GM19395 (cell line): ENCODE data around the gene CYP27B1.

Experiments
- ATAC-seq: cut with Tn5 transposase; IDR thresholded peaks from one replicate; pipeline ENCODE4 v1.9.1; 2021; ENCODE audit warnings: mild to moderate bottlenecking, moderate library complexity; ENCODE audit not compliant: unreplicated experiment

Gene CYP27B1

DNA sequence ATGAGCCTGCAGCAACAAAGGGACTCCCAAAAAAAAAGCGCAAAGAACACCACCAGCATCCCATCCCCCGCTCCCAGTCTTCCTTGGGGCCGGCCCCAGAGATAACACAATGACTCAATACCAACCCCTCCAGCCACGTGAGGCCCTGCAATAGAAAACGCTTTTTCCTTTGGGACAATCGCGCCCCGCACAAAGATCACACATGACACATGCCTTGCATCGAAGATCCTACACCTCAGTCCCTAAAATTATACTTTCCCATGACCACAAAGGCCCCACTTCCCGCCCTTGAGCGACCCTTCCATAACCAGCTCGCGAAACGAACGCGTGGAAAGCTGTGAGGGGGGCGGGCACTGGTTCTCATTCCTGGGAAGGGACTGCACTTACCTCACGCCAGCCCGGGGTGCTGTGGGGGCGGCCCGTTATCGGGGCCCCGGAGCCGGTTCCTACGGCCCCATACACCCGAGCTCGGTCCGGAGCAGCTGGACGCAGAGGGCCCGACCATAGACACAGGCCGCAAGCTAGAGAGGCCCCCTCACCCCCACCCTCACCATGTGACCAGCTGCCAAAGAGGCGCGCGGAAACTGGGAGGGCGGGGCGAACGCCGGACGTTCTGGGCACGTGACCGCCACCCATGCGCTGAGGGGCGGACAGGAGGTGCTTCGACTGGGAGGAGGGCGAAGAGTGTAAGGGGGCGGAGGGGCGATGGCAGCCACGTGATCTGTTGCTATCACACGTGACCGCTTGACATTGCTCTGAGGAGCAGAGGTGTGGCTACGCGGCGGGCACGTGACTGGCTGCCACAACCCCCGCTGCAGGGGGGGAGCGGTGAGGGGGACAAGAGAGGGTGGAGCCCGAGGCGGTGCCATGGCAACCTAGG lies 14.8 kb downstream of the CYP27B1 start, which contains the start of gene CDK4:
Gene CDK4 (minus strand): TSS at position 523 of the 880 bp plus-strand sequence. CDS start 593 bp downstream, outside the sequence.
- ATAC-seq, result peak; percentile 73

DNA sequence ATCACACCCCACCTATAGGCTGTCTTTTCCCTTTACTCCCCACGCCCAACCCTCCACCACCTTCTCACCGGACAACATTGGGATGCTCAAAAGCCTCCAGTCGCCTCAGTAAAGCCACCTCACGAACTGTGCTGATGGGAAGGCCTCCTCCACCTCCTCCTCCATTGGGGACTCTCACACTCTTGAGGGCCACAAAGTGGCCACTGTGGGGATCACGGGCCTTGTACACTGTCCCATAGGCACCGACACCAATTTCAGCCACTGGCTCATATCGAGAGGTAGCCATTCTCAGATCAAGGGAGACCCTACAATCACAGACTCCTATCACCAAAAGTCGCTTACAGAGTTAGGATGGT lies 15.5 kb downstream of the CYP27B1 start:
- no peak for ATAC-seq

DNA sequence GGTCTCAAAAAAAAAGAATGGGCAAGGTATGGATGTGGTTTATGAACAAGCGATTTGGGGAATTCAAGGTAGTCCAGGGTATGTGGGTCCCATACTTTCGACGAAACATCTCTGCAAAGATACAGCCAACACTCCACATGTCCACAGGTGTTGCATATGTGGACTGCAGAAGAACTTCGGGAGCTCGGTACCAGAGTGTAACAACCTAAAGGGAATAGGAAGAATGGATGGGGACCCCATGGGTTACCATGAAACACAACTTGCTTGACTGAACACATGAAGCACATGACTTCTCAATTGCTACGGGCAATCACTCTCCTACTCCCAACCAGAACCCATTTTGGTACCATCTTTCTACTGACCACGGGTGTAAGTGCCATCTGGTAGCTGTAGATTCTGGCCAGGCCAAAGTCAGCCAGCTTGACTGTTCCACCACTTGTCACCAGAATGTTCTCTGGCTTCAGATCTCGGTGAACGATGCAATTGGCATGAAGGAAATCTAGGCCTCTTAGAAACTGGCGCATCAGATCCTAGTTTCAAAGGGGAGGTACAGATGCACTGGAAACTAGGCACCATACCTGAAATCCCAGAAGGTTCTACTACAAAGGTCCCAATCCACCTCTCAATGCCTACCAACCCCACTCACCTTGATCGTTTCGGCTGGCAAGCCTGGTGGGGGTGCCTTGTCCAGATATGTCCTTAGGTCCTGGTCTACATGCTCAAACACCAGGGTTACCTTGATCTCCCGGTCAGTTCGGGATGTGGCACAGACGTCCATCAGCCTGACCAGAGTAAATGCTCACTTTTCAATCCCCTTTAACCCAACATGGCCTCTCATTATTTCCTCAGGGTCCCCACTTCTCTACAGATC lies 16.1 kb downstream of the CYP27B1 start:
- no peak for ATAC-seq

DNA sequence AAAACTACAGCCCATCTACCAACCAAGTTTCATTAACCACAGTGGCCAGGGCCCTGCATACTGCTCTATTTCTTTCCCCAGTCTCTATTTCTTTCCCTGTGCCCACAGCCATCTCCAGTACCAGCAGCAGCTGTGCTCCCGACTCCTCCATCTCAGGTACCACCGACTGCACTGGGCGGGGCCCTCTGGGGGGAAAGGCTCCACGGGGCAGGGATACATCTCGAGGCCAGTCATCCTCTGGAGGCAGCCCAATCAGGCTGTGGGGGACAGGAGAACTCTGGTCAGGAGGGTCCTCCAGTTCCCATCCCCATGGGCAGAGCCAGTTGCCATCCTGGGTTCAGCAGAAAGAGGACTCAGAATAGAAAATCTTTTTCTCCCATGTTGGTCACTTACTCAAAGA lies 17.8 kb downstream of the CYP27B1 start:
- no peak for ATAC-seq

DNA sequence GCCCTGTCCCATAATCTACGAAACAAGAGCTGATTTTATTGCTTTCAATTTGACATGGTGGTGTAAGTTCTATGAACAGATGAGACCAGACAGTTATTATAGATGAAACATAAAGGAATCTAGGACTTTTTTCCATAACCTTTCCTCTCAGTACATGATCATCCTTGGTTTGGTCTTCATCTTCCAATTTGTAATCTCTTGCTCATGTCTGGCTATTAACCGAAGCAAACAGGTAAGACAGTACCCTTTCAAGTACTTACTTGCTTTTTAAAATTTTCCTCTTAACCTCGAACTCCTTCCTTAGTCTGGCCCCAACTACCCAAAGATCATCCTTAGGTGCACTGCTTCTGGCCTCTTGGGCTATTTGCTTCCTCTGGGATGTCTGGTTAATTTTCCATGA lies 20.9 kb downstream of the CYP27B1 start:
- no peak for ATAC-seq

DNA sequence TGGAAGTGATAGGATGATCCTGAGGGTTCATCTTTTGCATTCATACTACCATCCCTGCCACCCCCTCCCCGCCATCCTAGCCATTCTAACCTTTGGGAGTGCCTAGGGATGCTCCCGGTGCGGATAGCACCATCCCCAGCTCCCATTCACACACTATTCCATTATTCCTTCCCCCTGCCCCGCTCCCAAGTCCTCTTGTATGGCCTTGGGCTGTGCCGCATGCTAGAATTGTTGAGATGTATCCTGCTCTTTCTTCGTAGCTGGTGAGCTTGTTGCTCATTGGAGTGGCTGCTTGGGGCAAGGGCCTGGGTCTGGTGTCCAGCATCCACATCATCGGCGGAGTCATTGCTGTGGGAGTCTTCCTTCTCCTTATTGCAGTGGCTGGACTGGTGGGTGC lies 21.4 kb downstream of the CYP27B1 start:
- no peak for ATAC-seq

DNA sequence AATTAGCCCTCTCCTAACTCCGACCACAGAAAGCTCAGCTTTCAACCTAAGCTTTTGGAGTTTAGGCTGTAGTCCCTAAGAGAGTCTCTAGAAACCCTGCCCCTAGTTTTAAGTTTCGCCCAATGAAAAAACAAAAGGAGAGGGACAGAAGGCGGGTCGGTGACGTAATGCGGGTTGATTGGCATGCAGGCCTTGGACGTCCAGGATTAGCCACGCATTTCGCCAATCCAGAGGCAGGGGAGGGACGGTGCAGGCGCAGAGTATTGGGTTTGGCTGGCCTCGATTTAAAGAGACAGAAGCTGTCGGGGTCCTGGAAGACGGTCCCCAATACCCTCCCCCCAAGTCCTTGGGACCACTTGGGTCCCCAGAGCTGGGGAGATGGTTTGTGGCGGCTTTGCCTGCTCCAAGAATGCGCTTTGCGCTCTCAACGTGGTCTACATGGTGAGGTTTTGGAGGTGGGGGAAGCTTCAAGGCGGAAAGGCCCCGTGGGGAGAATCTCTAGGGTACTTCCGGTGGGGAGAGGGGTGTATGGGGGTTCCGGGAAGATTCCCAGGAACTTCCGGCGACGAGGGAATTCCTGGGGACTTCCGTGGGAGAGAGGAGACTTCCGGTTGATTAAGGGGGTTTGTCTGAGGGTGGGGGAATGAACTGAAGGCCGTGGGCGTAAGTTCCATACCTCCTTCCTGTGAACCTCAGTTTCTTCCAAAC lies 21.9 kb downstream of the CYP27B1 start, which contains the start of gene TSPAN31:
Gene TSPAN31 (plus strand): TSS at position 263 of the 708 bp plus-strand sequence. CDS start 116 bp downstream, at position 379.
- peak; percentile 85 for ATAC-seq

DNA sequence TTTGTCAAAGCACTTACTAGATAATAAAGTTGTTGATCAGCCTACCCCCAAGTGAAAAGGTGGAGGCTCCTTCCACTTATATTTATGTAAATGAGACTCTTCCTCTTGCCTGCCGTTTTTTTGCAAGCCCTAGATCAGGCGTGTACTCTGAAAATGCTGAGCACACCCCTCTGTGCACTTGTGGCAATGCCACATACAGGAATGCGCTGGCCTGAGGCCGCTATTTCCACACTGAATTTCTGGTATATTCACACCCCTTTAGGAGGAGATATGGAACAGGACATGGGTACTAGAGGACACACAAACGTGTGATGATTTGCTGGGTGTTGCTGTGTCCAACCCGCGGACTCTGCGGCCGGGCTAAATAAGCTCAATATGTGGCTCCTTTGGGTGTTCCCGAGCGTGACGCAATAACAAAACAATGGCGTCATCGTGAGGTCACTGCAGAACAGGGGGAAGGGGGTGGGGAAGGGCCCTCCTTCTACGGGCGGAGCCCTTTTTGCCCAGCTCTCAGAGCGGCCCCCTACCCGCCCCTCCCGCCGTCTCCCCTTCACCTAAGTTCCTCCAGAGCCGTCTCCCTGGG lies 22.6 kb downstream of the CYP27B1 start:
- peak; percentile 34 for ATAC-seq

DNA sequence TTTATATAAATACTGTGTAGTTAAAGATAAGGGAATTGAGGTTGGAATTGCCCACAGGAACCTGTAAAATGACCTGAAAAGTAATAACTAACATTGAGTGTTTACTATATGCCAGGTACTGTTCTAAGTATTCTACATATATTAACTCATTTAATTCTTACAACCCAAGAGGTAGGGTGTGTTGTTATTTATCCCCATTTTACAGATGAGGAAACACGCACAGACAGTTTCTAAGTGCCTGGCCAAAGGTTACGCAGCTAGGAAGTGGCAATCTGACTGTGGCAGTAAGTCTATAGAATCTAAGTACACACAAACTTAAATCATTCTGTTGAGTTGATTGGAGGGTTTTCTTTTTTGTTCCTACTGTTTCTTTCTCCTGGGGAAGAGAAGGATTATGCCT lies 23.1 kb downstream of the CYP27B1 start:
- ATAC-seq, result no peak

DNA sequence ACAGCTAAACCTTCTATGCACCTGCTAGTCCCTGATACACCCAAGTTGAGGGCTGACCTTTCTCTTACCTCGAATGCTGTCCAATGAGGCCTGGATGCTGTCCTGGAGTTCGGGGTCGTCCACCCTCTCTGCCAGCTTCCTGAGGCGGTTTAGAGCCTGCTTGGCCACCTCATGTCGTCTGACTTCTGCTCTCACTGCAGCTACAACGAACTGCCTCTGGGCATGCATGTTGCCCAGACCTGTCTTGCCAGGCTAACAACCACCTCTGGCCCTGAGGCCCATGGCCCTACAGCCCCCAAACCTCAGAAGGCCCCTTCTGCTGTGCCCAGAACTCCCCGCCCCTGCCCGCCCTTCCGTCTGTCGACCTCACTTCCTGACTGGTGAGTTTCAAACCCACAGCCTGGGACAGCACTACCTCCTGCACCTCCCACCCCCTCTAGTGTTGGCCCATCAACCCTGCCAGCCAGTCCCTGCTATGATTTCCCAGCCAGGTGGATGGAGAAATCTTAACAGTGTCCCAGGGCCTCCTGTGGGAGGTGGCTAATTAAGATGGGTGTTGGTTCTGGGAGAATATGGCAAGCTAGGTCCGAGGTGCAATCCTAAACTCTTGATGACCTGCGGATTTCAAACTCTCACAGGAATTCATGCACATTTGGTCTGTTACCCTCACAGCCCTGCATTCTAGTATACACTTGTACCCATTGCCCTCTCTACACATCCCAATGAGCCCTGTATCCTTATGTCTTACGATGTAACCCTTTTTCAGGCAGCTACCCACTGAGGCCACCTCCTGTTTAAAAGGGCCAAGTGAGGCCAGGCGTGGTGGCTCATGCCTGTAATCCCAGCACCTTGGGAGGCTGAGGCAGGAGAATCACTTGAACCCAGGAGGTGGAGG lies 24.8 kb downstream of the CYP27B1 start:
- peak; percentile 62 for ATAC-seq

DNA sequence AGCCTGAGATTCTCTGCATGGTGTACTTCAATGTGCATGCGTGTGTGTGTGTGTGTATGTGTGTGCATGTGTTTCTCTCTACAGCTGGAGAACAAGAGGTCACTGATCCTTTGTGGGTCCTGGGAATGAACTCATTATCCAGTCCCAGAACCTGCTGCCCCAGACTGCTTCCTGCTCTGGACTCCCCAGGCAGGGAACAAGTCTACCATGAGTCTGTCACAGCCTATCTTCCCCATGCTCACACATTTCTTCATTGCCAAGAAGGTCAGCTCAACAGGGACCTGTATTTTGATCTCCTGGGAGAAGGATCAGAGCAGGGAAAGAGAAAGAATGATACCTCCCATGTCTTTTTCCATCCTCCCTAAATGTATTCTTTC lies 25.5 kb downstream of the CYP27B1 start:
- no peak for ATAC-seq

DNA sequence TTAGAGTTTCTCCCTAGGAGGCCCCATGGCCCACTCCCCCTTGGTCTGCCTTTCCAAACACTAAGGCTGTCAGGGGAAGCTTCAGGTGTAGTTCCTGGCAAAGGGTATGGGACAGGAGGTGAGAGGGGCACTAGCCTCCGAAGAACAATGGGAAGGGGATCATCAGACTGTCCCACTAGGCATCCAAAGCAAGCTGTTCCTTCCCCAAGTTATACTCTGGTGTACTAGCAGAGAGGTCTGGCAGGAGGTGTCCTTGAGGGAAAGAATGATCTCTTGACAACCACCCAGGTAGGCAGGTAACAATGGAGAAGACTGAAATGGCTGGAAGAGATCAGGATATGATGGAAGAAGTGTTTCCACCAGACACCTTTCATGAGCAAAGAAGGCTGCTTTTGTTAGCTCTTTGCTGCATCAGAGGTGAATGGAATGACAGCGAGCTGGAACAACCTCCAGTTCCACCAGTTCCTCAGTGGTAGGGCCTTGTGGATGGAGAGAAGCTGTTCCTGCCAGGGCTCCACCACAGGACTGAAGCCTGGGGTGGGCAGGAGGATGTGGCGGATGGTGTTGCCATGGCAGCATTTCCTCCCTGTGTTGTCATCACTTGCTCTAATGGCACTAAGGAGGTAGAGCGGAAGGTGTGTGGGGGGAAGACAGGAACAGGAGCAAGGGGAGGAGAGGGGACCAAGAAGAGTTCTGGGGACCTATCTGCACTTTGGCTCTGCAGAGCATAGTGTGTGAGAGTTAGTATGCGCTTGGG lies 26.0 kb downstream of the CYP27B1 start:
- peak; percentile 56 for ATAC-seq

DNA sequence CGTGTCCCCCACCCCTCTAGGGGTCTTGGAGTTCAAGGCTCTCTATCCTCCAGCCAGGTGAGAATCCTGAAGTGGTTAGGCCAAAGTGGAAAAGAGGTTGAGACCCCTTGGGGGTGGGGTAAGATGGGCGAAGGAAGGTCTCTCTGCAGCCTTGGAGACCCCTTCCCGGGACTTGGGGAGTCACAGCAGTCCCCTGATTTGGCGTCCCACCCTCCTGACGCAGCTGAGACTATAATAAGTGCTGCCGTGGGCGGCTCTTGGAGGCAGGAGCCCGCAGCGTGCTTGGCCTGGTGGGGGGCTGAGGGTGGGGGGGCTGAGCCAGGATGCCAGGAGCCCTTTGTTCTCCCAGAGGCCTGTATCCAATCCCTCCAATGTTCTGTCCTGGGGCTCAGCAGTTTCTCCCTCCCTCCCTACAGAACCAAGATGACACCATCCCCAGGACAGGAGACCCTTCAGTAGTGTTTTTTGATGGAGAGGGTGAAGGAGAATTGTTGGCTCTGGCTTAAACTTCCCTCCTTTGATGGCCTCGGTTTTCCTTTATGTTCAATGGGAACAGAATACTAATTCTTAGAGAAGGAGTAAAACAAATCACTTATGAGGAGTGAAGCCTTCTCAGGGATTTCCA lies 26.9 kb downstream of the CYP27B1 start:
- ATAC-seq, result no peak

DNA sequence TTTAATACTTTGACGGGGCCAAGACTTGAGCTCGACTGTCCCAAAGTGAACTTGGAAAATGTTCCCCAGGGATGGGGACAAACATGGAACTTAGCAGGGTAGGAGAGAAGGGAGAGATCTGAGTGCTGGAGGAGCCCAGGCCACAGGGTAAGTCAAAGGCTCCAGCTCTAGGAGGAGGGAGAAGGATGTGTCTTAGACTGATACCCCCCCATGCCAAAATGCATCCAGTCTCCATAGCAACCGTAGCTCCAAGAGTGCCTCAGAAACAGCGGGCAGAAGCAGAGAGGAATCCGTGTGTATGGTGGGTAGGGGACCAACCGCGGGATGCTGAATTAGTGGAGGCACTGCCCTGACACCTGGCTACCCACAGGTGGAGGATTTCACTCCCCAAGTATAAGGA lies 27.5 kb downstream of the CYP27B1 start:
- no peak for ATAC-seq

DNA sequence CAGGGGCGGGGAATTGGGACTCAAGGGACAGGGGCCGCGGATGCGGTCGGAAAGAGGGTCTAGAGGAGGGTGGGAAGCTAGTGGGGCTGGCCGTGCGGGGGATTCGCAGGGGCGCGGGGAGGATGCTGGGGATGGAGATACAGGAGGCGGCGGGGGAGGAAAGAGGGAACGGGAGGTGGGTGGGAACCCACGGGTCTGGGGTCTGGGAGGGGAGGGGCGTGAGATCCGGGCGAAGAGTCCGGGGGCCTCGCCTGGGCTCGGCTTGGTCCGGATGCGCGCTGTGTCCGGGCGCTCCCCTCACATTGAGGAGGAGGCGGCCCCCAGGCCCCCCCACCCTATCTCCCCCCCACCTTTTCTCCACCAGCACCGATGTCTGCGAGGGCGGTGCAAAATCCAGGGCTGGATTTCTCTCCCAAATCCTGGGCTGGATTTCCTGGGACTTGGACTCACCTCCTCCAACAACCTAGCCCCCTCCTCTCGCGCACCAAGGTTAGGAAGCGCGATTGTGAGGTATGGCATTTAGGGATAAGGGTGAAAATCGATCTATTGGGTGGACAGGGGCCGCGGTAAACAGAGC lies 28.1 kb downstream of the CYP27B1 start, which contains the start of gene AGAP2:
Gene AGAP2 (minus strand): TSS at position 82 of the 577 bp plus-strand sequence. CDS start 496 bp downstream, outside the sequence.
- no peak for ATAC-seq

DNA sequence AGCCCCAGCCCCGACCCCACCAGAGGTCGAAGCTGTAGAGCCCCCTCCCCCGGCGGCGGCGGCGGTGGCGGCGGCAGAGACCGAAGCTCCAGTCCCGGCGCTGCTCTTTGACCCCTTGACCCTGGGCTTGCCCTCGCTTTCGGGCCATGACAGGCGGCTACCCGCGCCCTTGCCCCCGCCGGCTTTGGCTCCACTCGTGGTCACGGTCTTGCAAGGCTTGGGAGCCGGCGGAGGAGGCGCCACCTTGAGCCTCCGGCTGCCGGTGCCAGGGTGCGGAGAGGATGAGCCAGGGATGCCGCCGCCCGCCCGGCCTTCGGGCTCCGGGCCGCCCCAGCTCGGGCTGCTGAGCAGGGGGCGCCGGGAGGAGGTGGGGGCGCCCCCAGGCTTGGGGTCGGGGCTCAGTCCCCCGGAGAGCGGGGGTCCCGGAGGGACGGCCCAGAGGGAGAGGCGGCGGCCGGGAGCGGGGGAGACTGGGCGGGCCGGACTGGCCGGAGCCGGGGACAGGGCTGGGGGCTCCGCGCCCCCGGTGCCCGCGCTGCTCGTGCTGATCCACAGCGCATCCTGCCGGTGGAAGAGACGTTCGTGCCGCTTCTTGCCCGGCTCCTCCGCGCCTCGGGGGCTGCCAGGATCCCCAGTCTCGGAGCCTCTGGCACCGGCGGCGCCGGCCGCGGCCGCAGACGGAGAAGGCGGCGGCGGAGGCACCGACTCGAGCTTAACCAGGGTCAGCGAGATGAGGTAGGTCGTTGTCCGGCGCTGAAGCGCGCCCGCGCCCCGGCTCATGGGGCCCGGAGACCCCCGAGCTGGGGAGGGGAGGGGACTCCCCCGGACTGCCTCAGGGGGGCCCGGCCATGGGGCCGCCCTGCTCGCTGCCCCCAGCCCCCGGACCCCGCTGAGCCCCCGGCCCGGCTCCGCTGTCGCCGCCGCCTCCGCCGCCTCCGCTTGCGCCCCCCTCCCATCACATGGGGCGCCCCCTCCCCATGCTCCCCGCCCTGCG lies 29.1 kb downstream of the CYP27B1 start:
- no peak for ATAC-seq
